ENCODE measurements around the gene EVX2.

Gene EVX2

GRCh38 chr2:176095421-176095820, 11.7 kb upstream of the EVX2 start:
- no peak for DNase-seq

GRCh38 chr2:176094349-176094748, 10.6 kb upstream of the EVX2 start:
- no peak for DNase-seq

- no peak for DNase-seq
Measured at GRCh38 chr2:176093898-176094249, 10.1 kb upstream of the EVX2 start.

GRCh38 chr2:176093145-176093897, 9.6 kb upstream of the EVX2 start:
- DNase-seq = no peak

- no peak for DNase-seq
Measured at GRCh38 chr2:176092270-176093144, 8.7 kb upstream of the EVX2 start, which contains the start of gene HOXD13. HOXD13 (plus strand) TSS chr2:176092721; CDS start chr2:176092891, 170 bp downstream.

- DNase-seq = no peak
Measured at GRCh38 chr2:176091329-176092258, 7.8 kb upstream of the EVX2 start.

GRCh38 chr2:176090862-176091261, 7.1 kb upstream of the EVX2 start:
- DNase-seq = no peak

- DNase-seq = no peak
Measured at GRCh38 chr2:176089843-176090395, 6.2 kb upstream of the EVX2 start.

GRCh38 chr2:176088937-176089842, 5.4 kb upstream of the EVX2 start:
- no peak for DNase-seq

GRCh38 chr2:176088048-176088936, 4.5 kb upstream of the EVX2 start:
- no peak for DNase-seq

GRCh38 chr2:176087330-176088047, 3.7 kb upstream of the EVX2 start:
- DNase-seq = no peak

- DNase-seq = no peak
Measured at GRCh38 chr2:176085861-176086771, 2.4 kb upstream of the EVX2 start.

- no peak for DNase-seq
Measured at GRCh38 chr2:176085120-176085788, 1.5 kb upstream of the EVX2 start.

GRCh38 chr2:176084611-176085119, 903 bp upstream of the EVX2 start:
- DNase-seq = no peak

- DNase-seq = no peak
Measured at GRCh38 chr2:176082824-176083751, 674 bp downstream of the EVX2 start.

- DNase-seq = no peak
Measured at GRCh38 chr2:176082525-176082823, 1.3 kb downstream of the EVX2 start.

Data from bone marrow (tissue), 2 donors.